A549 (cell line): ENCODE data around the gene CBX5.

Source experiments
- BHLHE40 ChIP-seq: IDR thresholded peaks from 2 replicates; pipeline ENCODE4 v1.6.1; 2012; ENCODE audit warnings: low read depth, low read length, inconsistent platforms
- CHD4 ChIP-seq: fragments of 200-600 bp; sonication (generic); IDR thresholded peaks from 2 replicates; pipeline ENCODE4 v1.6.1; 2016; ENCODE audit warnings: antibody characterized with exemption, mild to moderate bottlenecking, borderline replicate concordance
- EP300 ChIP-seq, 2 experiments: fragments of >200 bp; sonication (Bioruptor Twin); formaldehyde crosslinking; IDR thresholded peaks; 2 replicates in 1 of 2; 3 replicates in 1 of 2; pipeline ENCODE4 v1.6.1; 2016 to 2017
- HOXA7 ChIP-seq: fragments of 250-450 bp; sonication (Bioruptor Pico); IDR thresholded peaks from 2 replicates; pipeline ENCODE4 v1.5.0; 2020; ENCODE audit warnings: mild to moderate bottlenecking, moderate library complexity
- MYC ChIP-seq: IDR thresholded peaks from 2 replicates; pipeline ENCODE4 v1.6.1; 2012; ENCODE audit warnings: mild to moderate bottlenecking, inconsistent platforms, low read length, improper control_type of control experiment, borderline replicate concordance
- NR3C1 ChIP-seq: fragments of >200 bp; sonication (Bioruptor Twin); formaldehyde crosslinking; IDR thresholded peaks from 3 replicates; pipeline ENCODE4 v1.6.1; 2017
- POLR2A ChIP-seq: IDR thresholded peaks from 2 replicates; pipeline ENCODE4 v1.6.1; 2012; ENCODE audit warnings: mild to moderate bottlenecking, low read length
- POLR2AphosphoS2 ChIP-seq: conservative IDR thresholded peaks from 2 replicates; pipeline ENCODE4 v1.6.1; 2012; ENCODE audit warnings: low read length, improper control_type of control experiment, inconsistent platforms
- RCOR1 ChIP-seq: fragments of 150-350 bp; IDR thresholded peaks from 2 replicates; pipeline ENCODE4 v1.6.1; 2014; ENCODE audit warnings: antibody characterized with exemption, low read length, low read depth
- REST ChIP-seq: fragments of 200-600 bp; sonication (generic); IDR thresholded peaks from 2 replicates; pipeline ENCODE4 v1.6.1; 2016; ENCODE audit warnings: antibody characterized with exemption, mild to moderate bottlenecking, moderate library complexity
- SMC3 ChIP-seq: fragments of >200 bp; sonication (Bioruptor Twin); formaldehyde crosslinking; IDR thresholded peaks from 3 replicates; pipeline ENCODE4 v1.6.1; 2018; ENCODE audit warnings: inconsistent platforms
- SREBF2 ChIP-seq: fragments of 450-650 bp; IDR thresholded peaks from 2 replicates; pipeline ENCODE4 v1.6.1; 2014; ENCODE audit warnings: mild to moderate bottlenecking, moderate library complexity
- TF ChIP-seq, protein P1 (sequence below): fragments of >200 bp; sonication (Bioruptor Twin); formaldehyde crosslinking; IDR thresholded peaks from 3 replicates; pipeline ENCODE4 v1.5.1; 2016

DNA sequence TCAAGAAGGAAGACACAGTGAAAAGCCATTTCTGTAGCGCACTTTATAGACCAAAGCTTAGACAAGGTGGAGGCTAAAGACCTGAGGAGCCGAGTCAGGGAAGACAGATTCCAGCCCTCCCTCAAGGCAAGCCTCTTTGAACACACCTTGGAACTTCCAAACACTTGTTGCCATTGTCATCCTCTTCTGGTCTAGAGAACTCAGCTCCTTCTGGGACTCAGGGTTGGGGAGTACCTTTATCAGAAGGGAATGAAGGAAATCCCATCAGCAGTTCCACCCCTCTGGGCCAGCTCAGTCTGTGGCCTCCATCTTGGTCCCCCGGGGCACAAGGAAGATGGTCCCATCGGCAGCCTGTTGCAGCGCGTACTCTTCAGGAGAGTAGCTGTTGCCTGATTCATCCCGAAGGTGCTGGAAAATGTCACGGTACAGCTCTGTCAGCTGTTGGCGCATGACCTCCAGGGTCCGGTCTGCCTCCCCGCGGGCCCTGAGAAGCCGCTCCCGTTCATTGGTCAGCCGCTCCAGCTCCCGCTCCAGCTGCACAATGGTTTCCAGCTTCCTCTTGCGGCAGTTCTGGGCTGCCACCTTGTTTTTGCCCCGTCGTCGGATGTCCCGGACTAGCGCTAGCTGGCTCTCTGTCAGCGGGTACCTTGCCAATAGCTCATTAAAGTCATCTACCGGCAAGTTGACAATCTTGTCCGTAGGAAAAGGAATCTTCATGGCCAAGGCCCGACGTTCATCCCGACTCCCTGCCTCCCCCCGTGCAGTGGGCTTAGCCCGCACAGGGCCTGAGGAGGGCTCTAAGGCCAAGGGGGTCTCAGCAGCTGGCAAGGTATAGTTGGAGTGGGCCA lies 12.4 kb upstream of the CBX5 start:
- TF ChIP-seq, protein P1, sequence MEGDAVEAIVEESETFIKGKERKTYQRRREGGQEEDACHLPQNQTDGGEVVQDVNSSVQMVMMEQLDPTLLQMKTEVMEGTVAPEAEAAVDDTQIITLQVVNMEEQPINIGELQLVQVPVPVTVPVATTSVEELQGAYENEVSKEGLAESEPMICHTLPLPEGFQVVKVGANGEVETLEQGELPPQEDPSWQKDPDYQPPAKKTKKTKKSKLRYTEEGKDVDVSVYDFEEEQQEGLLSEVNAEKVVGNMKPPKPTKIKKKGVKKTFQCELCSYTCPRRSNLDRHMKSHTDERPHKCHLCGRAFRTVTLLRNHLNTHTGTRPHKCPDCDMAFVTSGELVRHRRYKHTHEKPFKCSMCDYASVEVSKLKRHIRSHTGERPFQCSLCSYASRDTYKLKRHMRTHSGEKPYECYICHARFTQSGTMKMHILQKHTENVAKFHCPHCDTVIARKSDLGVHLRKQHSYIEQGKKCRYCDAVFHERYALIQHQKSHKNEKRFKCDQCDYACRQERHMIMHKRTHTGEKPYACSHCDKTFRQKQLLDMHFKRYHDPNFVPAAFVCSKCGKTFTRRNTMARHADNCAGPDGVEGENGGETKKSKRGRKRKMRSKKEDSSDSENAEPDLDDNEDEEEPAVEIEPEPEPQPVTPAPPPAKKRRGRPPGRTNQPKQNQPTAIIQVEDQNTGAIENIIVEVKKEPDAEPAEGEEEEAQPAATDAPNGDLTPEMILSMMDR, result no peak
- TF ChIP-seq MYC, result no peak
- TF ChIP-seq EP300 (IDR thresholded peaks at IDR 0.05), result no peak
- no peak for TF ChIP-seq CHD4
- TF ChIP-seq HOXA7 (CRISPR knock-in tag), result no peak
- TF ChIP-seq NR3C1, result no peak
- TF ChIP-seq REST, result no peak
- TF ChIP-seq POLR2AphosphoS2, result no peak
- TF ChIP-seq POLR2A, result no peak
- no peak for TF ChIP-seq RCOR1
- no peak for TF ChIP-seq SMC3
- TF ChIP-seq BHLHE40, result no peak
- no peak for TF ChIP-seq SREBF2
